Measurements from ENCODE around the gene IPO4.
"Not testable (repeated sequence)": the region's sequence is repeated elsewhere in the genome, so short reads cannot be mapped to it uniquely, and the experiment has no call there.

Gene IPO4

DNA sequence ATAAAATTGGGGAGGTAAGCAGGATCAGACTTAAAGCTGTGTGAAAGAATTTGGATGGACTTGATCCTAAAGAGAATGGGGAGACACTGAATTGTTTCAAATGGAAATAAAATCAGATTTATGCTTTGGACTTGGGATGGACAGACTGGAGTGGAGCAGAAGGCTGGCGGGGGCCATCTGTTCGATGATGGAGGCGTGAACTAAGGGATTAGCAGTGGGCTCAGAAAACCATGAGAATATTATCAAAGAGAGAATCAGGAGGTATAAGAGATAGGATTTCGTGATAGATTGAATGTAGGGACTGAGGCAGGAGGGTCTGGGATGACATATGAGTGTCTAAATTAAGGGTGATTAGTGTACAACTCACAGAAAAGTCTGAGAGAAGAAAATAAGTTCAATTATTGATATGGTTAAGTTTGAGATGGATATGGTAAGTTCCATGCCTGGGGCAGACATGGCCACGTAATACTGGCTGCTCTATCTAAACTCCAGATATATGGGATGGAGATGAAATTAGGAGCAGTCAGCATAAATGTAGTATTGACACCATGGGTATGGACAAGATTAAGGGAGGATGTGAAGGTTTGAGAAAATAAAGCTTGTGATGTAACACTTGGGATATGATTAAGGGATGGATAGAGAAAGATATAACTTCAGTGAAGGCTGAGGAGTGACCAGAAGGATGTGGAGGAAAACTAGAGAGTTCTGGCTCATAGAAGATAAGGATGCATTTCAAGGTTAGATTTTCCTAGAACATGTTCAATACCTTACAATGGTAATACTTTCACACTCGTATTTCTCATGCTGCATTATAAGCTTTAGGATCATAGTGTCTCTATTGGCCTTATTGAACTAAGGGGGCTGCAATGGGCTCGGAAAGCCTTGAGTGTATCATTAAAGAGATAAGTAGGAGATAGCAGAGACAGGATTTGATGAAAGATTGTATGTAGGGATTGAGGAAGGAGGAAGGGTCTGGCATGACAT is 15.8 kb upstream of the IPO4 start:
- H3K9ac ChIP-seq (ENCODE audit: insufficient read length, low read depth): no peak overlapping the region
- TF ChIP-seq YY1 (IDR thresholded peaks at IDR 0.05; ENCODE audit: insufficient read depth, insufficient read length) (no peak), SUZ12 (IDR thresholded peaks at IDR 0.05; ENCODE audit: extremely low read depth, insufficient read depth, insufficient read length) (no peak), ZNF274 (IDR thresholded peaks at IDR 0.05; ENCODE audit: low read depth, low read length) (no peak)
- H3K9me3 ChIP-seq (ENCODE audit: insufficient read depth, low read length): peaks cover 18% of the 10 kb centered on the region
- peaks cover 51% of the 10 kb centered on the region for H3K36me3 ChIP-seq (ENCODE audit: insufficient read depth, insufficient read length, low read length)
- no peak overlapping the region for H3K4me3 ChIP-seq (ENCODE audit: insufficient read length, low read depth)
- DNase-seq (ENCODE audit: low read depth, low spot score): no peak
- no peaks in the 10 kb centered on the region for H3K27me3 ChIP-seq (ENCODE audit: insufficient read depth, insufficient read length)
- peaks cover 2% of the 10 kb centered on the region for H3K4me1 ChIP-seq (ENCODE audit: insufficient read depth, insufficient read length)

- not testable (repeated sequence) for DNase-seq (ENCODE audit: low read depth, low spot score); H3K4me3 ChIP-seq (ENCODE audit: insufficient read length, low read depth); H3K9ac ChIP-seq (ENCODE audit: insufficient read length, low read depth); H3K4me1 ChIP-seq (ENCODE audit: insufficient read depth, insufficient read length); H3K27me3 ChIP-seq (ENCODE audit: insufficient read depth, insufficient read length)
- peaks cover 49% of the 10 kb centered on the region for H3K36me3 ChIP-seq (ENCODE audit: insufficient read depth, insufficient read length, low read length)
- peaks cover 24% of the 10 kb centered on the region for H3K9me3 ChIP-seq (ENCODE audit: insufficient read depth, low read length)
Observed at GRCh38 chr14:24203249-24203886, 14.8 kb upstream of the IPO4 start.

DNA sequence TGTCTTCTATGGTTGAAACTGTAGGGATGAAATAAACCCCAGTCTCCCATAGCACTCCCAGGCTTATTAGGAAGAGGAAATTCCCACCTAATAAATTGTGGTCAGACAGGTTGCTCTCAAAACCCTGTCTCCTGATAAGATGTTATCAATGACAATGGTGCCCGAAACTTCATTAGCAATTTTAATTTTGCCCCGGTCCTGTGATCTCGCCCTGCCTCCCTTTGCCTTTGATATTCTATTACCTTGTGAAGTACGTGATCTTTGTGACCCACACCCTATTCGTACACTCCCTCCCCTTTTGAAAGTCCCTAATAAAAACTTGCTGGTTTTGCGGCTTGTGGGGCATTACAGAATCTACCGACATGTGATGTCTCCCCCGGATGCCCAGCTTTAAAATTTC is 13.9 kb upstream of the IPO4 start:
- DNase-seq (ENCODE audit: low read depth, low spot score); H3K9ac ChIP-seq (ENCODE audit: insufficient read length, low read depth); H3K4me3 ChIP-seq (ENCODE audit: insufficient read length, low read depth); H3K4me1 ChIP-seq (ENCODE audit: insufficient read depth, insufficient read length); H3K27me3 ChIP-seq (ENCODE audit: insufficient read depth, insufficient read length): not testable (repeated sequence)
- peaks cover 24% of the 10 kb centered on the region for H3K9me3 ChIP-seq (ENCODE audit: insufficient read depth, low read length)
- H3K36me3 ChIP-seq (ENCODE audit: insufficient read depth, insufficient read length, low read length): peaks cover 40% of the 10 kb centered on the region

DNA sequence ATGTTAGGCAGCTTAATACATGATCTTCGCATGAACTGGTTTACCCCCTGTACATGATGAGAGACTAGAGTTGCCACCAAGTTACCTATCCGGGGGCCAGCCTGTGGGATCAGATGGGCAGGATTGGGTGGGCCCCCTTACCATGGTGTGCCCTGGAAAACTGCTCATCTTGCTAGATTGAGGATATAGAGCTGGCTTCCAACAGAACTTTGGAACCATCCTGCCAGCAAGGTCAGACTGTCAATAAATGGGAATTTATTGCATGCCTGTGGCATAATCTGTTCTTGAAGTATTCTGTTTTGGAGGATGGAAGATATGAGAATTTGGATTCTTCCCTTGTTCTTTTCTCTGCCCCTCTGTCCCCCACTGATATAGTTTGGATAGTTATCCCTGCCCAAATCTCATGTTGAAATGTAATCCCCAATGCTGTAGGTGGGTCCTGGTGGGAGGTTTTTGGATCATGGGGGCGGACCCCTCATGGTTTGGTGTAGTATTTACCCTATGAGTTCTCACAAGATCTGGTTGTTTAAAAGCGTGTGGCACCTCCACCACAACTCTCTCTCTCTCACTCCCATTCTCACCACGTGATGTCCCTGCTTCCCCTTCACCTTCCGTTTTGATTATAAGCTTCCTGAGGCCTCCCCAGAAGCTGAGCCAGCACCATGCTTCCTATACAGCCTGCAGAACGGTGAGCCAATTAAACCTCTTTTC is 10.4 kb upstream of the IPO4 start:
- Histone ChIP-seq H3K4me1 (ENCODE audit: insufficient read depth, insufficient read length) (no peaks in the 10 kb centered on the region), H3K27me3 (ENCODE audit: insufficient read depth, insufficient read length) (no peaks in the 10 kb centered on the region), H3K9ac (ENCODE audit: insufficient read length, low read depth) (no peak overlapping the region), H3K9me3 (ENCODE audit: insufficient read depth, low read length) (peaks cover 24% of the 10 kb centered on the region), H3K36me3 (ENCODE audit: insufficient read depth, insufficient read length, low read length) (peaks cover 24% of the 10 kb centered on the region), H3K4me3 (ENCODE audit: insufficient read length, low read depth) (no peak overlapping the region)
- DNase-seq (ENCODE audit: low read depth, low spot score): no peak
- TF ChIP-seq YY1 (IDR thresholded peaks at IDR 0.05; ENCODE audit: insufficient read depth, insufficient read length) (no peak), ZNF274 (IDR thresholded peaks at IDR 0.05; ENCODE audit: low read depth, low read length) (no peak), SUZ12 (IDR thresholded peaks at IDR 0.05; ENCODE audit: extremely low read depth, insufficient read depth, insufficient read length) (no peak)

- DNase-seq (ENCODE audit: low read depth, low spot score): no peak
- Histone ChIP-seq H3K36me3 (ENCODE audit: insufficient read depth, insufficient read length, low read length) (peaks cover 35% of the 10 kb centered on the region), H3K27me3 (ENCODE audit: insufficient read depth, insufficient read length) (no peaks in the 10 kb centered on the region), H3K4me1 (ENCODE audit: insufficient read depth, insufficient read length) (no peaks in the 10 kb centered on the region), H3K4me3 (ENCODE audit: insufficient read length, low read depth) (no peak overlapping the region), H3K9me3 (ENCODE audit: insufficient read depth, low read length) (peaks cover 24% of the 10 kb centered on the region), H3K9ac (ENCODE audit: insufficient read length, low read depth) (no peak overlapping the region)
- TF ChIP-seq ZNF274 (IDR thresholded peaks at IDR 0.05; ENCODE audit: low read depth, low read length): no peak
Observed at GRCh38 chr14:24197056-24197450, 8.4 kb upstream of the IPO4 start.

DNA sequence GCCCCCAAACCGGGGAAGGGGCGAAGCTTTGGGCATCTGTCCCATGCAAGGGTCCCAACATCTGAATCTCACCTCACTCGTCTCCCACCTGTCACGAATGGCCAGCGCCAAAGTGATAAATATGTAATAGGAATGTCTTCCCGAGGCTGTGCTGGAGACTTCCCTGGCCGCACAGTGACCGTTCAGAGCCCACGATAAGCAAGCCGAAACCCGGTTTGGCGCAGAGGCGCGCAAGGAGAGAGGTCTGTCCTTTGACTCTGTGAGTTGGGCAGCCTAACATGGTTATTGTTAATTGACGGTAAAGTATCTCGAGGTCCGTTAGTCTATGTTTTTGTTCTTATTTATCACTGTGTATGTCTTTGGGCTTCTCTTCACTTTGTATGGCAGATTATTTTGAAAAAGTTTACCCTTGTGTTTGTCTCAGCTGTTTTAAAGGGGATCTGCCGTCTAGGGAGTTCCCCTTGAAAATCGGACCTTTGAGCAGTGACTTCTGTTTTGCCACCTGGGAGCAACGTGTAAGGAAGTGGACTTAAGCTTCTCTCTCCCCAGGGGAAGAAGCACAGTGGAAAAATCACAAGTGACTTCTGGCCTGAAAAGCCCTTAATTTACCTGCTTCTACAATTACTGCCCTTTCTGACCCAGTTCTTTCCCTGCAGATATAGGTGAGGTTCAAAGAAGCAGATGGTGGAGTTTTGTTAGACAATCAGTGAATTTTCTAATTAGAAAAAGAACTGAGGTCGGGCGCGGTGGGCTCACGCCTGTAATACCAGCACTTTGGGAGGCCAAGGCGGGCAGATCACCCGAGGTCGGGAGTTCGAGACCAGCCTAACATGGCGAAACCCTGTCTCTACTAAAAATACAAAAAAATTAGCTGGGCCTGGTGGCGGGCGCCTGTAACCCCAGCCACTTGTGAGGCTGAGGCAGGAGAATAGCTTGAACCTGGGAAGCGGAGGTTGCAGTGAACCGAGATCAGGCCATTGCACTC is 7.7 kb upstream of the IPO4 start:
- Histone ChIP-seq H3K4me3 (ENCODE audit: insufficient read length, low read depth) (peak overlapping the region; percentile 72), H3K27me3 (ENCODE audit: insufficient read depth, insufficient read length) (no peaks in the 10 kb centered on the region), H3K9me3 (ENCODE audit: insufficient read depth, low read length) (peaks cover 19% of the 10 kb centered on the region), H3K36me3 (ENCODE audit: insufficient read depth, insufficient read length, low read length) (peaks cover 35% of the 10 kb centered on the region), H3K4me1 (ENCODE audit: insufficient read depth, insufficient read length) (no peaks in the 10 kb centered on the region), H3K9ac (ENCODE audit: insufficient read length, low read depth) (peak overlapping the region; percentile 75)
- no peak for TF ChIP-seq SUZ12 (IDR thresholded peaks at IDR 0.05; ENCODE audit: extremely low read depth, insufficient read depth, insufficient read length)
- TF ChIP-seq YY1 (IDR thresholded peaks at IDR 0.05; ENCODE audit: insufficient read depth, insufficient read length): no peak
- TF ChIP-seq ZNF274 (IDR thresholded peaks at IDR 0.05; ENCODE audit: low read depth, low read length): no peak
- DNase-seq (ENCODE audit: low read depth, low spot score): no peak
